Nephron (organoid): ENCODE results near the gene ZNF185.

Experiments
- H3K27ac Mint-ChIP-seq, 3 experiments: 2 replicates each; pipeline ENCODE4 v1.8.0; 2020; ENCODE audit warnings: mixed read lengths in 3 of 3, mild to moderate bottlenecking in 2 of 3, moderate library complexity in 1 of 3
- H3K27me3 Mint-ChIP-seq: 2 replicates; pipeline ENCODE4 v1.8.0; 2021; ENCODE audit warnings: low read depth, mild to moderate bottlenecking, moderate library complexity, mixed read lengths
- H3K36me3 Mint-ChIP-seq: 2 replicates; pipeline ENCODE4 v1.8.0; 2020; ENCODE audit warnings: low read depth, mixed read lengths
- H3K4me1 Mint-ChIP-seq: 2 replicates; pipeline ENCODE4 v1.8.0; 2020; ENCODE audit warnings: mixed read lengths
- H3K4me3 Mint-ChIP-seq, 3 experiments: 2 replicates each; pipeline ENCODE4 v1.8.0; 2020; ENCODE audit warnings: mild to moderate bottlenecking in 3 of 3, mixed read lengths in 3 of 3, moderate library complexity in 2 of 3
- H3K9me3 Mint-ChIP-seq: 2 replicates; pipeline ENCODE4 v1.8.0; 2020; ENCODE audit warnings: mixed read lengths
- CTCF ChIP-seq, 3 experiments: fragments of 200-600 bp; sonication (generic); IDR thresholded peaks; one replicate each; pipeline ENCODE4 v1.5.0; 2021; ENCODE audit warnings: antibody characterized with exemption in 3 of 3; ENCODE audit not compliant: unreplicated experiment in 3 of 3

ZNF185 gene

GRCh38 chrX:152896450-152896849, 1.4 kb upstream of the ZNF185 start:
- Mint-ChIP-seq H3K27ac (peak overlapping the region in 2 of 3 experiments; percentile 21 to 37), H3K4me1 (peaks cover 12% of the 10 kb centered on the region), H3K9me3 (peaks cover 10% of the 10 kb centered on the region), H3K27me3 (peaks cover 9% of the 10 kb centered on the region), H3K36me3 (no peaks in the 10 kb centered on the region), H3K4me3 (peak overlapping the region; percentile 69 to 82 (median 76))
- TF ChIP-seq CTCF (IDR thresholded peaks at IDR 0.05; ENCODE audit: unreplicated experiment in 3 of 3): no peak

- TF ChIP-seq CTCF (IDR thresholded peaks at IDR 0.05; ENCODE audit: unreplicated experiment in 3 of 3): no peak
- Mint-ChIP-seq H3K4me1 (peaks cover 15% of the 10 kb centered on the region), H3K27ac (no peak overlapping the region), H3K9me3 (peaks cover 15% of the 10 kb centered on the region), H3K36me3 (no peaks in the 10 kb centered on the region), H3K4me3 (peak overlapping the region; percentile 53 to 64 (median 56)), H3K27me3 (peaks cover 9% of the 10 kb centered on the region)
Observed at GRCh38 chrX:152898442-152898841, 575 bp downstream of the ZNF185 start.

GRCh38 chrX:152899111-152899873, 1.4 kb downstream of the ZNF185 start:
- Mint-ChIP-seq H3K9me3 (peaks cover 15% of the 10 kb centered on the region), H3K27me3 (peaks cover 9% of the 10 kb centered on the region), H3K27ac (no peak overlapping the region), H3K36me3 (no peaks in the 10 kb centered on the region), H3K4me3 (peak overlapping the region; percentile 53 to 64 (median 56)), H3K4me1 (peaks cover 15% of the 10 kb centered on the region)
- no peak for TF ChIP-seq CTCF (IDR thresholded peaks at IDR 0.05; ENCODE audit: unreplicated experiment in 3 of 3)

GRCh38 chrX:152899874-152900719, 2.2 kb downstream of the ZNF185 start:
- H3K27ac Mint-ChIP-seq: peak overlapping the region in 1 of 3 experiments; percentile 13
- H3K4me1 Mint-ChIP-seq: peaks cover 15% of the 10 kb centered on the region
- TF ChIP-seq CTCF (IDR thresholded peaks at IDR 0.05; ENCODE audit: unreplicated experiment in 3 of 3): no peak
- peak overlapping the region; percentile 36 to 60 (median 44) for H3K4me3 Mint-ChIP-seq
- peaks cover 4% of the 10 kb centered on the region for H3K27me3 Mint-ChIP-seq
- no peaks in the 10 kb centered on the region for H3K36me3 Mint-ChIP-seq
- H3K9me3 Mint-ChIP-seq: peaks cover 15% of the 10 kb centered on the region

- peaks cover 4% of the 10 kb centered on the region for H3K27me3 Mint-ChIP-seq
- no peaks in the 10 kb centered on the region for H3K36me3 Mint-ChIP-seq
- no peak overlapping the region for H3K27ac Mint-ChIP-seq
- TF ChIP-seq CTCF (IDR thresholded peaks at IDR 0.05; ENCODE audit: unreplicated experiment in 3 of 3): no peak
- peaks cover 15% of the 10 kb centered on the region for H3K9me3 Mint-ChIP-seq
- H3K4me1 Mint-ChIP-seq: peaks cover 15% of the 10 kb centered on the region
- H3K4me3 Mint-ChIP-seq: no peak overlapping the region
Observed at GRCh38 chrX:152900937-152901445, 3.1 kb downstream of the ZNF185 start.
